WERI-Rb-1 (cell line): ENCODE measurements around the gene GRIA1.

Experiments
- DNase-seq: peaks from one replicate; pipeline ENCODE4 v3.0.0-alpha.2; 2020
- H3K27ac ChIP-seq: fragments of 250-450 bp; sonication (Bioruptor Pico); 2 replicates; pipeline ENCODE4 v1.5.1; 2020; ENCODE audit warnings: mild to moderate bottlenecking, moderate library complexity
- H3K27me3 ChIP-seq: fragments of 250-450 bp; sonication (Bioruptor Pico); 2 replicates; pipeline ENCODE4 v1.5.1; 2021; ENCODE audit warnings: mild to moderate bottlenecking, low read depth, moderate library complexity; ENCODE audit not compliant: insufficient read depth, severe bottlenecking
- H3K36me3 ChIP-seq: fragments of 250-450 bp; sonication (Bioruptor Pico); 2 replicates; pipeline ENCODE4 v1.5.1; 2020; ENCODE audit warnings: mild to moderate bottlenecking, moderate library complexity
- H3K4me3 ChIP-seq: 2 replicates; pipeline ENCODE4 v1.5.1; 2011; ENCODE audit warnings: low read depth, mild to moderate bottlenecking, control low read depth, low read length
- H3K9me3 ChIP-seq: fragments of 250-450 bp; sonication (Bioruptor Pico); 2 replicates; pipeline ENCODE4 v1.5.1; 2021; ENCODE audit warnings: mild to moderate bottlenecking, moderate library complexity; ENCODE audit not compliant: severe bottlenecking
- CTCF ChIP-seq: IDR thresholded peaks from 2 replicates; pipeline ENCODE4 v1.5.1; 2011; ENCODE audit warnings: low read depth, mild to moderate bottlenecking, control low read depth, inconsistent platforms, low read length

Gene GRIA1

GRCh38 chr5:153565822-153566221 is 75.4 kb downstream of the GRIA1 start:
- DNase-seq = no peak
- H3K36me3 ChIP-seq = no peaks in the 10 kb centered on the region
- H3K27ac ChIP-seq = no peak overlapping the region
- no peak overlapping the region for H3K4me3 ChIP-seq
- no peaks in the 10 kb centered on the region for H3K9me3 ChIP-seq
- no peak for TF ChIP-seq CTCF
- H3K27me3 ChIP-seq = no peaks in the 10 kb centered on the region

GRCh38 chr5:153569036-153569435 is 78.6 kb downstream of the GRIA1 start:
- no peaks in the 10 kb centered on the region for H3K36me3 ChIP-seq
- H3K9me3 ChIP-seq = no peaks in the 10 kb centered on the region
- TF ChIP-seq CTCF = no peak
- no peaks in the 10 kb centered on the region for H3K27me3 ChIP-seq
- no peak overlapping the region for H3K27ac ChIP-seq
- no peak for DNase-seq
- H3K4me3 ChIP-seq = no peak overlapping the region

- Histone ChIP-seq H3K27ac (no peak overlapping the region), H3K27me3 (no peaks in the 10 kb centered on the region), H3K36me3 (no peaks in the 10 kb centered on the region), H3K4me3 (no peak overlapping the region), H3K9me3 (no peaks in the 10 kb centered on the region)
- TF ChIP-seq CTCF = no peak
- DNase-seq = no peak
Measured at GRCh38 chr5:153571162-153571561, 80.7 kb downstream of the GRIA1 start.

- Histone ChIP-seq H3K36me3 (no peaks in the 10 kb centered on the region), H3K27ac (no peak overlapping the region), H3K27me3 (no peaks in the 10 kb centered on the region), H3K4me3 (no peak overlapping the region), H3K9me3 (no peaks in the 10 kb centered on the region)
- no peak for DNase-seq
- no peak for TF ChIP-seq CTCF
Measured at GRCh38 chr5:153572411-153573145, 82.1 kb downstream of the GRIA1 start.

- Histone ChIP-seq H3K27me3 (no peaks in the 10 kb centered on the region), H3K36me3 (no peaks in the 10 kb centered on the region), H3K9me3 (no peaks in the 10 kb centered on the region), H3K27ac (no peak overlapping the region), H3K4me3 (no peak overlapping the region)
- no peak for DNase-seq
- TF ChIP-seq CTCF = no peak
Measured at GRCh38 chr5:153573326-153574033, 83.0 kb downstream of the GRIA1 start.
